ENCODE measurements around the gene B3GALT4. TPM values are rescaled to one million over a fixed set of nuclear protein-coding genes. Genes with fewer than 3 reads are reported as not detected.

Gene B3GALT4
- total RNA-seq, 1 donor from 2014 or later = 6.5 TPM

DNA sequence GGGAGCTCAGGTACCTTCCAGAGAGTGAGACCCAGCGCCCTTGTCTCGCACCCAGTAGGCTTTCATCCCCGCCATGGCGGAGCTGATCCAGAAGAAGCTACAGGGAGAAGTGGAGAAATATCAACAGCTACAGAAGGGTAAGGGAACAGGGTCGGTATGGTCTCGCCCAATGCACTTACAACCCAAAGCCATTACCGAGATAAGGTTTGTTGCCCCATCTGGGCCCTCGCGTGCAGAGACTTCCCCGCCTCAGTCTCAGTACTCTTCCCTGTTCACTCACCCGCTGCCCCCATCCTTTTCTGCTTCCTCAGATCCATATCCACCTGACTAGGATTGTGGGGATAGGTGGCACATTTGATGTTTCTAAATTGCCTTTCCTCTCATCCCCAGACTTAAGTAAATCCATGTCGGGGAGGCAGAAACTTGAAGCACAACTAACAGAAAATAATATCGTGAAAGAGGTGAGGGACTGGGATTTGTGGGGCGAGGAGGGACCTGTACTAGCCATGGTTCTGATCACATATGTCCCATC lies 12.9 kb downstream of the B3GALT4 start:
- peak; percentile 50 for DNase-seq (ENCODE audit: low spot score)
- Mint-ChIP-seq H3K27ac (ENCODE audit: unreplicated experiment) (peak overlapping the region; percentile 95), H3K4me1 (ENCODE audit: low read depth) (peaks cover 44% of the 10 kb centered on the region), H3K27me3 (ENCODE audit: low read depth) (no peaks in the 10 kb centered on the region), H3K9me3 (ENCODE audit: low read depth) (no peaks in the 10 kb centered on the region), H3K4me3 (ENCODE audit: unreplicated experiment) (peak overlapping the region; percentile 97), H3K36me3 (ENCODE audit: low read depth) (peaks cover 11% of the 10 kb centered on the region)
- no peak for TF ChIP-seq CTCF (IDR thresholded peaks at IDR 0.05)

- Mint-ChIP-seq H3K27ac (ENCODE audit: unreplicated experiment) (peak overlapping the region; percentile 95), H3K4me3 (ENCODE audit: unreplicated experiment) (peak overlapping the region; percentile 97), H3K4me1 (ENCODE audit: low read depth) (peaks cover 44% of the 10 kb centered on the region), H3K9me3 (ENCODE audit: low read depth) (no peaks in the 10 kb centered on the region), H3K36me3 (ENCODE audit: low read depth) (peaks cover 11% of the 10 kb centered on the region), H3K27me3 (ENCODE audit: low read depth) (no peaks in the 10 kb centered on the region)
- DNase-seq (ENCODE audit: low spot score) = peak; percentile 36
- TF ChIP-seq CTCF (IDR thresholded peaks at IDR 0.05) = no peak
Measured at GRCh38 chr6:33290459-33290858, 13.5 kb downstream of the B3GALT4 start.

GRCh38 chr6:33292996-33293682 lies 16.2 kb downstream of the B3GALT4 start:
- no peaks in the 10 kb centered on the region for H3K27me3 Mint-ChIP-seq (ENCODE audit: low read depth)
- peak; percentile 83 for DNase-seq (ENCODE audit: low spot score)
- H3K27ac Mint-ChIP-seq (ENCODE audit: unreplicated experiment) = no peak overlapping the region
- no peaks in the 10 kb centered on the region for H3K9me3 Mint-ChIP-seq (ENCODE audit: low read depth)
- no peak overlapping the region for H3K4me3 Mint-ChIP-seq (ENCODE audit: unreplicated experiment)
- no peak for TF ChIP-seq CTCF (IDR thresholded peaks at IDR 0.05)
- peaks cover 6% of the 10 kb centered on the region for H3K36me3 Mint-ChIP-seq (ENCODE audit: low read depth)
- H3K4me1 Mint-ChIP-seq (ENCODE audit: low read depth) = peaks cover 42% of the 10 kb centered on the region

GRCh38 chr6:33294086-33294823 lies 17.3 kb downstream of the B3GALT4 start:
- Mint-ChIP-seq H3K27me3 (ENCODE audit: low read depth) (no peaks in the 10 kb centered on the region), H3K36me3 (ENCODE audit: low read depth) (peaks cover 6% of the 10 kb centered on the region), H3K4me1 (ENCODE audit: low read depth) (peaks cover 34% of the 10 kb centered on the region), H3K9me3 (ENCODE audit: low read depth) (no peaks in the 10 kb centered on the region), H3K4me3 (ENCODE audit: unreplicated experiment) (no peak overlapping the region), H3K27ac (ENCODE audit: unreplicated experiment) (no peak overlapping the region)
- peak; percentile 20 for DNase-seq (ENCODE audit: low spot score)
- no peak for TF ChIP-seq CTCF (IDR thresholded peaks at IDR 0.05)

- no peak overlapping the region for H3K27ac Mint-ChIP-seq (ENCODE audit: unreplicated experiment)
Measured at GRCh38 chr6:33295621-33296369, 18.9 kb downstream of the B3GALT4 start.

More at GRCh38 chr6:33295621-33296369, 18.9 kb downstream of the B3GALT4 start:
- no peak for TF ChIP-seq CTCF (IDR thresholded peaks at IDR 0.05)
- Mint-ChIP-seq H3K36me3 (ENCODE audit: low read depth) (peaks cover 6% of the 10 kb centered on the region), H3K4me1 (ENCODE audit: low read depth) (peaks cover 30% of the 10 kb centered on the region), H3K9me3 (ENCODE audit: low read depth) (no peaks in the 10 kb centered on the region), H3K4me3 (ENCODE audit: unreplicated experiment) (no peak overlapping the region), H3K27me3 (ENCODE audit: low read depth) (no peaks in the 10 kb centered on the region)
- peak; percentile 51 for DNase-seq (ENCODE audit: low spot score)
